A549 (cell line): Measurements from ENCODE around the gene INPP5A.

Experiments used
- CTCF ChIP-seq: fragments of >200 bp; sonication (Bioruptor Twin); formaldehyde crosslinking; IDR thresholded peaks from 3 replicates; pipeline ENCODE4 v1.5.1; 2016
- EHMT2 ChIP-seq: fragments of 200-600 bp; sonication (generic); IDR thresholded peaks from 2 replicates; pipeline ENCODE4 v1.6.1; 2016; ENCODE audit warnings: antibody characterized with exemption, low read depth, mild to moderate bottlenecking, moderate library complexity
- EP300 ChIP-seq, 2 experiments: fragments of >200 bp; sonication (Bioruptor Twin); formaldehyde crosslinking; IDR thresholded peaks; 2 replicates in 1 of 2; 3 replicates in 1 of 2; pipeline ENCODE4 v1.6.1; 2016 to 2017
- KDM5A ChIP-seq: fragments of 200-600 bp; sonication (generic); IDR thresholded peaks from 2 replicates; pipeline ENCODE4 v1.6.1; 2016; ENCODE audit warnings: antibody characterized with exemption, mild to moderate bottlenecking
- RFX5 ChIP-seq: fragments of 450-650 bp; IDR thresholded peaks from 2 replicates; pipeline ENCODE4 v1.7.1; 2014; ENCODE audit warnings: antibody characterized with exemption, mild to moderate bottlenecking, moderate library complexity
- USF2 ChIP-seq: fragments of 450-650 bp; IDR thresholded peaks from 2 replicates; pipeline ENCODE4 v1.6.1; 2014; ENCODE audit warnings: antibody characterized with exemption

GRCh38 chr10:132703419-132704007 lies 165.9 kb downstream of the INPP5A start:
- TF ChIP-seq EHMT2 = no peak
- no peak for TF ChIP-seq USF2
- TF ChIP-seq EP300 (IDR thresholded peaks at IDR 0.05) = no peak
- no peak for TF ChIP-seq CTCF
- TF ChIP-seq KDM5A = no peak
- TF ChIP-seq RFX5 = no peak
